ENCODE measurements around the gene HSPG2. TPM values are rescaled to one million over a fixed set of nuclear protein-coding genes. Genes with fewer than 3 reads are reported as not detected.

The HSPG2 gene
- total and polyA plus RNA-seq, 10 donors = 14.4 to 395 (median 151) TPM

DNA sequence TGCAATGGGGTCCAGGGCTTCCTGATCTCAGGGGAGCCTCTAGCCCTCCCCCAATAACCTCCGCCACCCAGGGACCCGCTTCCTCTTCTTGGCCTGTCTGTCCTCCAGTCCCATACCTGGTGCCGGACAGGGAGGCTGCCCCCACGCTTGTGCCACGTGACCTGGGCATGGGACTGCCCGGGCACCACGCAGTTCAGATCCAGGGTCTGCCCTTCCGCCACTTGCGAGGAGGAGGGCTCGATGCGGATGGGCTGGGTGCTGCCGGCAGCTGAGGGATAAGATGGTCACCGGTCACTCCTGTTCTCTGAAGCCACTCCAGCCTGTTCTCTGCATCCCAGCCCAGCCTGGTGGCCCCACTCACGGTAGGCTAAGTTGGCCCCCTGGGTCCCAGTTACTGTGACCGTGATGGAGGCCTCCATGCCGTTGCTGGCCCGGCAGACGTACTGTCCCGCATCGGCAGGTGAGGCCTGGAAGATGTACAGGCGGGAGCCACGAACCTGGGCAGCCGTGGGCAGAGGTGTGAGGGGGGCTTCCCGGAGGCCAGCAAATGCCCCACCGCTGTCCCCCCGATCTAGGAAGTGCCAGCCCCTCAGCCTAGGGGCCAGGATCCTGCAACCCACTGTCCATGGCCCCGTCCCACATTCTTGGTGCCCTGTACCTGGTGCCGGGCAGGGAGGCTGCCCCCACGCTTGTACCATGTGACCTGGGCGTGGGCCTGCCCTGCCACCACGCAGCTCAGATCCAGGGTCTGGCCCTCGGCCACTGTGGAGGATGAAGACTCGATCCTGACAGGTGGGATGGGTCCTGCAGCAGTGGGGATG is 85.5 kb downstream of the HSPG2 start:
- Histone ChIP-seq H3K36me3 (peaks cover 0 to 99% (median 65%) of the 10 kb centered on the region in 6 donors), H3K4me1 (peaks cover 0 to 5% (median under 1%) of the 10 kb centered on the region in 6 donors), H3K27ac (peak overlapping the region in 1 of 8 donors; percentile 15), H3K4me3 (no peak overlapping the region), H3K9me3 (no peaks in the 10 kb centered on the region), H3K27me3 (replicated peaks in 1 of 7) (no peaks in the 10 kb centered on the region)
- TF ChIP-seq CTCF (IDR thresholded peaks at IDR 0.05 in 8 of 11, conservative IDR thresholded peaks at IDR 0.05 in 3 of 11) (no peak), POLR2AphosphoS5 (IDR thresholded peaks at IDR 0.05) (no peak), POLR2A (IDR thresholded peaks at IDR 0.05) (no peak)
- intact Hi-C loops (cut with DNase I; ENCODE audit: low total_unique reads) = no loop called here
- 91 to 97% (median 95%) methylated on average over 25 to 33 of the region's 33 CpGs for WGBS, 5 donors
- no peak for DNase-seq

GRCh38 chr1:21849909-21850576 is 87.1 kb downstream of the HSPG2 start:
- Histone ChIP-seq H3K27me3 (replicated peaks in 1 of 7) (no peaks in the 10 kb centered on the region), H3K36me3 (peaks cover 0 to 99% (median 68%) of the 10 kb centered on the region in 6 donors), H3K27ac (no peak overlapping the region), H3K4me3 (no peak overlapping the region), H3K4me1 (peaks cover 0 to 5% (median 0%) of the 10 kb centered on the region in 6 donors), H3K9me3 (no peaks in the 10 kb centered on the region)
- intact Hi-C loops (cut with DNase I; ENCODE audit: low total_unique reads) = no loop called here
- DNase-seq = peak; percentile 67
- WGBS, 5 donors = 90 to 96% (median 94%) methylated on average over 2 to 30 of the region's 30 CpGs
- TF ChIP-seq POLR2AphosphoS5 (IDR thresholded peaks at IDR 0.05) (peak in 1 of 3 donors; percentile 56), POLR2A (IDR thresholded peaks at IDR 0.05) (no peak)

- intact Hi-C loops (cut with DNase I; ENCODE audit: low total_unique reads) = no loop called here
- no peak for TF ChIP-seq CTCF (IDR thresholded peaks at IDR 0.05 in 8 of 11, conservative IDR thresholded peaks at IDR 0.05 in 3 of 11)
- TF ChIP-seq POLR2A (IDR thresholded peaks at IDR 0.05) = no peak
- peak in 1 of 3 donors; percentile 9 for TF ChIP-seq POLR2AphosphoS5 (IDR thresholded peaks at IDR 0.05)
- H3K27ac ChIP-seq = no peak overlapping the region
- WGBS, 5 donors = 78 to 93% (median 92%) methylated on average over 8 to 17 of the region's 17 CpGs
- H3K9me3 ChIP-seq = no peaks in the 10 kb centered on the region
- H3K4me3 ChIP-seq = no peak overlapping the region
- DNase-seq = peak; percentile 64
- H3K27me3 ChIP-seq (replicated peaks in 1 of 7) = no peaks in the 10 kb centered on the region
- peaks cover 0 to 99% (median 63%) of the 10 kb centered on the region in 6 donors for H3K36me3 ChIP-seq
- peaks cover 0 to 5% (median 0%) of the 10 kb centered on the region in 6 donors for H3K4me1 ChIP-seq
Measured at GRCh38 chr1:21848524-21849174, 88.5 kb downstream of the HSPG2 start.

DNA sequence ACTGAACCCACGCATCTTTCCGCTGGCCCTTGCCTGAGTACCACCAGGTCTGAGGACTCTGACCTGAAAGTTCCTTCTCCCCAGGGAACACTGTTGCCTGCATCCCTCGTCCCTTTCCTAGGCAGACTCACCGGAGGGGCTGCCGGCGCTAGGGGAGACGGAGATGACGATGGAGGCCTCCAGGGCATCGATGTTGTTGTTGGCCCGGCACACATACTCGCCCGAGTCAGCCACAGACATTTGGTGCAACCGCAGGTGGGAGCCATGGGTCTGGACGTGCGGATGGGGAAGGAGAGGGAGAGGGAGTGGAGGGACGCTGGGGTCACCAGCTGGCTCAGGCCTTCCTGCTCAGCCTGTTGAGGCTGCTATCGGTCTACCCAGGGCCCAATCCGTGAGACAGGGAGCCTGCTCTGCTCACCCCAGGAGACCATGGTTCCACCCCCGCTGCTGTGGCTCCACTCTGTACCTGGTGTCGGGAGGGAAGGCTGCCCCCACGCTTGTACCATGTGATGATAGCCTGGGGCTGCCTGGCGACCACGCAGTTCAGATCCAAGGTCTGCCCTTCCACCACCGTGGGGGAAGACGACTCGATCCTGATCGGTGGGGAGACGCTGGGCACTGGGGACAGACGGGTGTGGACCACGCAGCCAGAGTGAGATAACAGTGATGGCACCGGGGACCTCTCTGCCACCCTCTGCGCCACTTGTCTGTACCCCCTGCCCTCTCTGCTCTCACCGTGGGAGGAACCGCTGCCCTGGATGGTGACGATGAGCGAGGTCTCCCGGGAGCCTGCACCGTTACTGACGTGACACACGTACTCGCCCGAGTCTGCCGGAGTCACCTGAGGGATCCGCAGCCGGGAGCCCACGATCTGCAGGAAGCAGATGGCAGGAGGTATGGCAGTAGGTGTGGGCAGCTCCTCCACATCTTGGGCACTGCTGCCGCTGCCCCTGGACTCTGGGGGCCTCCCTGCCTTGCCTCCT is 89.6 kb downstream of the HSPG2 start:
- DNase-seq = no peak
- Histone ChIP-seq H3K36me3 (peaks cover 0 to 100% (median 65%) of the 10 kb centered on the region in 6 donors), H3K4me1 (peaks cover 0 to under 1% (median 0%) of the 10 kb centered on the region in 6 donors), H3K27me3 (replicated peaks in 1 of 7) (no peaks in the 10 kb centered on the region), H3K4me3 (no peak overlapping the region), H3K9me3 (no peaks in the 10 kb centered on the region), H3K27ac (no peak overlapping the region)
- intact Hi-C loops (cut with DNase I; ENCODE audit: low total_unique reads) = no loop called here
- 89 to 95% (median 92%) methylated on average over 22 to 47 of the region's 47 CpGs for WGBS, 5 donors
- TF ChIP-seq POLR2A (IDR thresholded peaks at IDR 0.05) (no peak), CTCF (IDR thresholded peaks at IDR 0.05 in 8 of 11, conservative IDR thresholded peaks at IDR 0.05 in 3 of 11) (no peak), POLR2AphosphoS5 (IDR thresholded peaks at IDR 0.05) (peak in 1 of 3 donors; percentile 29)

All from spleen (tissue), 11 donors.